ENCODE measurements around the gene HS6ST1.

DNA sequence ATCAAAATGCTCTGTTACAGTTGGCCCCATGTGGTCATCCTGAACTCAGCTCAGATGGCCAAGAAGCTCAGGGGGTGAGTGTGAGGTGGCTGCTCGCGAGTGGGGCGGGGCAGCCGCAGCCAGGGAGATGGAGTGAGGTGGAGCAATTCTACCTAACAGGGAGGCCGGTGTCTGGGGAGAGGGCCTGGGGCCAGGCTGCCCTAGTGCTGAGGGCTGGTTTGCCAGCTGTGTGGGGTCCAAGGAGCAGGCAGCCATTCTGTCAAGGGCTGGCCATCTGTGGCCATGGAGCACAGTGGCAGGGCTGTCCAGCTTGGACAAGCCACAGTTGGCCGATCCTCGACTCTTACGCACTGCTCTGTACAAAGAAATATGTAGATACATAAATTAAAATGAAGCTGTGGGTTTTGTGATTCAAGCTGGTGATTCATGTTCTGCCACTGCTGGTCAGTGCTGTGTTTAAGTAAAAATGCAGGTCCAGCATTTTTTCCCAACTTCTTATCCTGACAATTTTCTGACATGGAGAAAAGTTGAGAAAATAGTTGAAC lies 82.1 kb downstream of the HS6ST1 start:
- TF ChIP-seq, protein P1, sequence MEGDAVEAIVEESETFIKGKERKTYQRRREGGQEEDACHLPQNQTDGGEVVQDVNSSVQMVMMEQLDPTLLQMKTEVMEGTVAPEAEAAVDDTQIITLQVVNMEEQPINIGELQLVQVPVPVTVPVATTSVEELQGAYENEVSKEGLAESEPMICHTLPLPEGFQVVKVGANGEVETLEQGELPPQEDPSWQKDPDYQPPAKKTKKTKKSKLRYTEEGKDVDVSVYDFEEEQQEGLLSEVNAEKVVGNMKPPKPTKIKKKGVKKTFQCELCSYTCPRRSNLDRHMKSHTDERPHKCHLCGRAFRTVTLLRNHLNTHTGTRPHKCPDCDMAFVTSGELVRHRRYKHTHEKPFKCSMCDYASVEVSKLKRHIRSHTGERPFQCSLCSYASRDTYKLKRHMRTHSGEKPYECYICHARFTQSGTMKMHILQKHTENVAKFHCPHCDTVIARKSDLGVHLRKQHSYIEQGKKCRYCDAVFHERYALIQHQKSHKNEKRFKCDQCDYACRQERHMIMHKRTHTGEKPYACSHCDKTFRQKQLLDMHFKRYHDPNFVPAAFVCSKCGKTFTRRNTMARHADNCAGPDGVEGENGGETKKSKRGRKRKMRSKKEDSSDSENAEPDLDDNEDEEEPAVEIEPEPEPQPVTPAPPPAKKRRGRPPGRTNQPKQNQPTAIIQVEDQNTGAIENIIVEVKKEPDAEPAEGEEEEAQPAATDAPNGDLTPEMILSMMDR (conservative IDR thresholded peaks at IDR 0.05 in 1 of 2, IDR thresholded peaks at IDR 0.05 in 1 of 2; ENCODE audit: extremely low read depth in 1 of 2, insufficient read depth in 1 of 2, low read depth in 1 of 2, low read length in 2 of 2), result no peak
- TF ChIP-seq EZH2 (IDR thresholded peaks at IDR 0.05; ENCODE audit: borderline replicate concordance, low read length), result no peak
